NCI-H146 (cell line): ENCODE measurements around the gene IL1RAPL2.
"Not testable (repeated sequence)": the region's sequence is repeated elsewhere in the genome, so short reads cannot be mapped to it uniquely, and the experiment has no call there.

Experiments used
- DNase-seq: peaks from one replicate; lab custom pipeline; 2025; lab: John Stamatoyannopoulos, UW

The IL1RAPL2 gene

GRCh38 chrX:105173071-105173470 lies 607.1 kb downstream of the IL1RAPL2 start:
- no peak for DNase-seq

GRCh38 chrX:105179644-105180043 lies 613.6 kb downstream of the IL1RAPL2 start:
- DNase-seq: no peak

DNA sequence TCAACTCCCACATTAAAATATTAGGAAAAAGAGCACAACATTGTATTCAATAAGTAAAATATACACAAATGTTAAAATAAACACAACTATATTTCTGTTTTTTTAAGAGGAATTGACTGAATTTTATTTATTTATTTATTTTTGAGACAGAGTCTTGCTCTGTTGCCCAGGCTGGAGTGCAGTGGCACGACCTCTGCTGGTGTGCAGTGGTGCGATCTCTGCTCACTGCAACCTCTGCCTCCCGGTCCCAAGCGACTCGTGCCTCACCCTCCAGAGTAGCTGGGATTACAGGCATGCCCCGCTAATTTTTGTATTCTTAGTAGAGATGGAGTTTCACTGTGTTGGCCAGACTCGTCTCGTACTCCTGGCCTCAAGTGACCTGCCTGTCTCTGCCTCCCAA lies 623.1 kb downstream of the IL1RAPL2 start:
- DNase-seq: no peak

DNA sequence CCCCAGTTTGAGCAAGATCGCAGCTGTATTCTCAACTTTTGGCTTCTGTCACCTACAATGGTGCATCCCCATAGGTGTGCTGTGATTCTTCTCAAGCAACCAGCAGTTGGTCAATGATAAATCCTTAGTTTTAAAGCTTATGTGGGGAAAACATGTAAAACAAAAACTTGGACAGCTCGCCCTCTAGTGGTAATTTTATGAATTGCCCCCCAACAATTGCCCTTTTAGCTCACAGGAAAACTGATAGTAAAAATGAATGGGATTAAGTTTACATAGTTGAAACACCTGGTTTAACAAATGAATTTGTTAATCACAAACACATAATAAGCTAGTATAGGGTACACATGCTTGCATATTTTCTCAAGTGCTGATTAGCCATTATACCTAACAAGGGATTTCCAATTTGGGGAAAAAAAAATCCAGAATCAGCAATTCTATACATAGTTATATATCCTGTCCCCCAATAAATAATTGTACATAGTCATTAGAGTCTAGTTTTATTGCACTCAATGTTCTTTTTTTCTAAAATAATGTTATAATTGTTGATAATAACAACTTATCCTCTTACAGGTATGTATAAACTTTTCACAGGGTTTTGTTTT lies 624.4 kb downstream of the IL1RAPL2 start:
- peak; percentile 2 for DNase-seq

- no peak for DNase-seq
Measured at GRCh38 chrX:105191878-105192277, 625.9 kb downstream of the IL1RAPL2 start.

DNA sequence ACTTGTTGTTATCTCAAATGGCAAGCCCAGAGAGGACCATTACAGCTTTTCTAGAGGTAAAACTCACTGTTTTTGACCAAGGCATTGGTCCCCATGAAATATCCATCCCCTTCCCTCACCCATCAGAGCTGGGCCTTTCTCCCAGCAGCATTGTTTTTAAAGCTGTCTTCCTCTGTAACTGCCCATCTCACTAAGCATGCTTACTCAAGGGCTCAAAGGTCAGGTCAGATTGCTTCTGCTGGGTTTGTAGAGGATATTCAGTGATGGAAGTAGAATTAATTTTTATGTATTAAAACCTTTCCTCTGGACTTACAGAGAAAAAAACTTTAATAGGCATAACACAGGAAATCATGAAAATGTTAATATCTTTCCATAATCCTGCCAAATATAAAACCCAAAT lies 643.4 kb downstream of the IL1RAPL2 start:
- DNase-seq: no peak

DNA sequence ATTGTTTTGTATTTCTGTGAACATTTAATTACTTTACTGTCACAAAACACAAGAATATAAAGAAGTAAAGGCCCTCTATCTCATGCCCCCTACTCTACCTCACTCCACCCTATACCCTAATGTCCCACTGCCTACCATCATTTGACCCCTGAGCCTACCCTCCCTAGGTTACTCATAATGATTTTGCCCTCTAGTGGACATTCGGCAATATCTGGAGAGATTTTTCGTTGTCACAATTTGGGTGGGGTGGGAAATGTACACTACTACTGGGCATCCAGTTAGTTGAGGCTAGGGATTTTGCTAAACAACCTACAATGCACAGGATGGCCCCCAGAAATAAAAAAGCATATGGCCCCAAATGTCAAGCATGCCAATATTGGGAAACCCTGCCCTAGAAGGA lies 644.3 kb downstream of the IL1RAPL2 start:
- no peak for DNase-seq

DNA sequence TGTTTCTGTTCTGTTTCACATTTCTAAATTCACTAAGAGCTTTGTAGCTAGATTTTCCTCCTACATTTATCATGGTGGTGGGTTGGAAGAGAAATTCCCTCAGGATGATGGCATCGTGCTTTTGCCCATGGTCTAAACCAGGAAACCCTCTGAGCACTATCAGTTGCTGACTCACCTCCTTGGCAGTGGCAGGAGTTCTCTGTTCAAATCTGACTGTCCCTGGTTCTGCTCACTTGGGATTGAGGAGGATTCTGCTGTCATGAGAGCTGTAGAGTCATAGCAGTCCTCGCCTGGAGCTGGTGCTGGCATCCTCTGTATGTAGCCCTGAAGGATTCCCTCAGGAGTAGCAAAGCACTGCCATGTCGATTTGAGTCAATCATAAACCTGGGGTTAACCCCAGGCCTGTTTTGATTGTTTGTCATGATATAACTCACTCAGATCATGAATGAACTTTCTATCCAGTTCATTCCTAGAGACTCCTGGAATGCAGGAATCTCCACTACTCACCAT lies 645.1 kb downstream of the IL1RAPL2 start:
- no peak for DNase-seq

DNA sequence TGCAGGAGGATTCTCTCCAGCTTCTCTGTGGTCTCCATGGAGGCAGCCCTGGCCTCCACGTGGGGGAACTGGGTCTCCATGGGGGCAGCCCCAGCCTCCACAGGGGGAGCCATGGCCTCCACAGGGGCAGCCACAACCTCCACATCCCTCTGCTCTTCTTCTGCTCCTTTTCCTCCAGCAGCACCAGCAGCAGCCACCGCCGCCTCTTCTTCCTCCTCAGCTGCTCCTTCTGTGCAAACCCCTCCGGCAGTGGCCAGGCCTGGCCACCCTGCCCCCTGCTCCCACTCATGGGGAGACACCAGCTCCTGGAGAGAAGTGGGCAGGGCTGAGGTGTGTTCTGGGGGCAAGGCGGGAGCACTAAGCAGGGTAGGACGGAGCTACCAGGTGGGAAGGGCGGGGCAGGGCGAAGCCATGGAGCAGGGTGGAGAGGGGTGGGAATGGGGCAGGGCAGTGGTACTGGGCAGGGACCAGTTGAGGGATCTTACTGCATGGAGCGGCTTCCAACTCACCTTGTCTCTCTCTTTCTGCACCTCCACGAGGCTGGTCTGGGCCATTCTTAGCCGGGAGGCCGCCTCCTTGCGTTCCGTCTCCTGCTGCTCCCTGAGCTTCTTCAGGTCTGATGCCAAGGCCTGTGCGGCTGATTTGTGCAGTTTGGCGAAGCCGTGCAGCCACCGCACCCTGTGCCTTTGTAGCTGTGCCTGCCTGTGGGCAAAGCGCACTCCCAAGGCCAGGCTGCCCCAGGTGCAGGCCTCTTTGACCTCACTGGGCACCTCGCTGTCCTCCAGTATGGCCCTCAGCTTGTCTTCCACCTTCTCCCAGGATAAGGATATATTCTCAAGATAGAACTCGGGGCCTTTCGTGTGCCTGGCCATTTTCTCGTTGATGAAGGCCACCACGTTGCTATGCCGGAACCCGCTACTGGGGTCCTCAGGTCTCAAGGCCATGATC lies 653.7 kb downstream of the IL1RAPL2 start:
- DNase-seq: no peak

GRCh38 chrX:105220636-105221035 lies 654.6 kb downstream of the IL1RAPL2 start, which contains the start of gene TEX13A:
Gene TEX13A (minus strand): TSS chrX:105220694. CDS start chrX:105220397, 297 bp downstream.
- DNase-seq: no peak

DNA sequence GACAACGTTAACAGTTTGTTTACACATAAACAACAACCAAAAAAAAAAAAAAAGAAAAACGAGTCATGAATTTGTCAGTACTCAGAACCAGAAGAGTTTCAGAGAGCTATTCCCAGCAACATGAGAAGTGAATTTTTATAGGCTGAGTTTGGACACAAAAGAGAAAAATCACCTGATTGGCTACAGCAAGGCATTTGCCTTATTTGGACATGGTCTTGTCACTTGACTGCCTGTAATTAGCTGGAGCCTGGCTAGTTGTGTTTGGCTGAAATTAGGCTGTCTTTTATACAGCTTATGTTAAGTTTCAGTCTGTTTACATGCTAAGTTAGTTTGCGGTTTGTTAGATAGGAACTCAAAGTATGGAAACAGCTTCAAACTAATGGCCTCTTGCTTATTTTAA lies 655.4 kb downstream of the IL1RAPL2 start:
- DNase-seq: no peak

DNA sequence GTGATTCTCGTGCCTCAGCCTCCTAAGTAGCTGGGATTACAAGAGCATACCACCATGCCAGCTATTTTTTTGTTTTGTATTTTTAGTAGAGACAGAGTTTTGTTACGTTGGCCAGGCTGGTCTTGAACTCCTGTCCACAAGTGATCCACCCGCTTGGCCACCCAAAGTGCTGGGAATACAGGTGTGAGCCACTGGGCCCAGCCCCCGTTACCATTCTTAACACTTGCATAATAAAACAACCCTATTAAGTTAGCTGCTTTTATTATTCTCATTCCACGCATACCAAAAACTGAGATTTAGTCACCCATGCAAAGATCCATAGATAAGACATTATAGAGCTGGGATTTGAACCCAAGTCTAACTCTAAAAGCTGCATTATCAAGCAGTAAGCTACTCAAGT lies 660.5 kb downstream of the IL1RAPL2 start:
- no peak for DNase-seq

DNA sequence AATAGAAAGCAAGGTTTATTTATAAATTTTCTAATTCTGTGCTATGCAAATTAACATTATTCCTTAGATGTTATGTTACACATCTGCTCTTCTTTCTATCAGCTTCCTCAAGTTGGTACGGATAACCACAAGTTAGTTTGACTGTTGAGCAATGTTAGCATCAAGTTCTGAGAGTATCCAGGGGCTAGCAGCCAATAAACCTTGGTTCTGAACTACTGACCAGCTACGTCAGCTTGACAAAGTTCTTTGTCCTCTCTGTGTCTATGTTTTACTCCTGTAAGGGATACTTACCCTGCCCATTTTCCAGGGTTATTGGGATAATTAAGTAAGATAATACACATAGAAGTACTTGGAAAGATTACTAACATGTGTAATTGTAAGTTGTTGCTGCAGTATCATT lies 662.6 kb downstream of the IL1RAPL2 start:
- DNase-seq: no peak

- no peak for DNase-seq
Measured at GRCh38 chrX:105229146-105229545, 663.1 kb downstream of the IL1RAPL2 start.

- DNase-seq: not testable (repeated sequence)
Measured at GRCh38 chrX:105237407-105237806, 671.4 kb downstream of the IL1RAPL2 start.

DNA sequence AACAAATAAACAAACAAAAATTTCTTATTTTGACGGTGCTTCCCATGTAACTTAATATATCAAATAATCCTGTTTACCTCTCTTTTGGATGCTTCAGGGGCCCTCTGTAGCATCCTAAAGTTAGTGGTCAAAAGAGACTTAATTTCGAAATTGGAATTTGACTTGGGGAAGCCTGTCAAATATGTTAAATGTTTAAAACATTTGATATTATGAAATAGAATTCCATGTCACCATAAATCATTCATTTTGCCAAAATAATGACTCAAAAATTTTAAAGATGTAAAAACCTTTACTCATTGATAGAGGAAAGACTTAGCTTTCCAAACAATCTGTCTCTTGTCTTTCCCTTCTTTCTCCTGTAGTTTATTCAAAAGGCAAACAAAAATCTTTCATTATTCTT lies 675.1 kb downstream of the IL1RAPL2 start:
- no peak for DNase-seq

- DNase-seq: no peak
Measured at GRCh38 chrX:105260291-105261043, 694.5 kb downstream of the IL1RAPL2 start.

GRCh38 chrX:105263171-105263570 lies 697.2 kb downstream of the IL1RAPL2 start:
- DNase-seq: no peak

DNA sequence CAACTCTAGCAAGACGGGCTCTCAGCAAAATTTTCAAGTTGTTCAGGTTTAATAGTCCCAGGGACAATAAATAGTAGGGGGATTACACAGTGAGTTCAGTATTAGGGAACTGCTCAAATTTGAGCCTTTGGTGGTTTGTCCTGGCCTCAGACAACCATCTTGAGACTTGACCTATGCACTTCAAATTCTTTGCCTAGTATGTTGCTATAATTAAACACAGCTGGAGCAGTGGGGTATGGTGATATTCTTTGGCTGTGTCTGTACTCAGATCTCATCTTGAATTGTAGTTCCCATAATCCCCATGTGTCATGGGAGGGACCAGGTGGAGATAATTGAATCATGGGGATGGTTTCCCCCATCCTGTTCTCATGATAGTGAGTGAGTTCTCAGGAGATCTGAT lies 697.8 kb downstream of the IL1RAPL2 start:
- no peak for DNase-seq

DNA sequence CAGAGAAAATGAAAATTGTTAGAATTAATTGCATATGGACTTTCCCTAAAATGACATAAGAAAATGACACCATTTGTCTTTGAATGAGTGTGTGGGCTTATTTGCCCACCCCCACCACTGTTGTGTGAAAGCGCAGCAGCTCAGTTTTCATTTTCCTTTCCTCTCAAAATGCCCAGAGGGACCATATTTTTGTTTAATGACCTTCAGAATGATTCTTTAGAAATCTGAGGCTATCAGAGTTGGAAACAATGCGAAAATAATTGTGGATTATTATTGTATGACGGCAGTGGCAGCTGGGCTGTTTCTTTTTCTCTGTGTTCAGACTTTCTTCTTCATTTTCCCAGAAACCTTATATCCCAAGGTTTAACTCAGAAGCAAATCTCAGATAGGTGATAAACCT lies 699.1 kb downstream of the IL1RAPL2 start:
- DNase-seq: no peak

- DNase-seq: no peak
Measured at GRCh38 chrX:105266456-105266855, 700.5 kb downstream of the IL1RAPL2 start.

GRCh38 chrX:105267167-105267566 lies 701.2 kb downstream of the IL1RAPL2 start:
- no peak for DNase-seq
